PC-9 (cell line): ENCODE data around the gene CCDC85B.

ENCODE experiments used
- EZH2 ChIP-seq: fragments of 200-600 bp; sonication (generic); IDR thresholded peaks from 2 replicates; pipeline ENCODE4 v1.8.0; 2017; ENCODE audit warnings: antibody characterized with exemption, low read depth
- TF ChIP-seq, protein P1 (sequence below): fragments of 200-600 bp; sonication (generic); conservative IDR thresholded peaks from 2 replicates; pipeline ENCODE4 v1.6.1; 2017; ENCODE audit warnings: mixed run types, antibody characterized with exemption, mild to moderate bottlenecking, moderate library complexity

DNA sequence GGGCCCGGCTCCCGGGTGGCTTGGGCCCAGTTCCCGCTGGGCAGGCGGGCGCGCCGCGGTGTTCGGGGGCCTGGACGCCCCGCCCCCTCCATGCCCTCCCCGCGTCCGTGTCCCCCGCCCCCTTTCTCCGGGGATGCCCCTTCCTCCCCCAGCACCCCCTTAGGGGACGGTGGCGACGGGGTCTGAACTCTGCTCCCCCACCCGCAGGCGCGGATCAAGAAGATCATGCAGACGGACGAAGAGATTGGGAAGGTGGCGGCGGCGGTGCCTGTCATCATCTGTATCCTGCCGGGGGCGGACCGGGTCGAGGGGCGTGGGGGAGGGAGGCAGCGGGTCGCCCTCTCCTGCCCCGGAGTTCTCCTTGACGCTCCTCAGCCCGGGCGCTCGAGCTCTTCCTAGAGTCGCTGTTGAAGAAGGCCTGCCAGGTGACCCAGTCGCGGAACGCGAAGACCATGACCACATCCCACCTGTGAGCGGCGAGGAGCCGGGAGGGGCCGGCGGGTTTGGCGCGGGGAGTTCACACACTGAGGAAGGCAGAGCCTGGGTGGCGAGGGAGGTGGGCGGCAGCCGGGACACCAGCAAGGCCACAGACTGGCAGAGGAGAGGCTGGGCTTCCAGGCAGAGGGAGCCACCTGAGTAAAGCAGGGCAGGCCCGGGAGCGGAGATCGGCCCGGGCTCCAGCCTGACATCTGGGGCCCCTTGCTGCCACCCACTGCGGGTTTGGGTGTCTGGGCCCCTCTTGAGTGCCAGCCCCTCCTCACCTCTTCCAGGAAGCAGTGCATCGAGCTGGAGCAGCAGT is 29.3 kb downstream of the CCDC85B start:
- TF ChIP-seq, protein P1, sequence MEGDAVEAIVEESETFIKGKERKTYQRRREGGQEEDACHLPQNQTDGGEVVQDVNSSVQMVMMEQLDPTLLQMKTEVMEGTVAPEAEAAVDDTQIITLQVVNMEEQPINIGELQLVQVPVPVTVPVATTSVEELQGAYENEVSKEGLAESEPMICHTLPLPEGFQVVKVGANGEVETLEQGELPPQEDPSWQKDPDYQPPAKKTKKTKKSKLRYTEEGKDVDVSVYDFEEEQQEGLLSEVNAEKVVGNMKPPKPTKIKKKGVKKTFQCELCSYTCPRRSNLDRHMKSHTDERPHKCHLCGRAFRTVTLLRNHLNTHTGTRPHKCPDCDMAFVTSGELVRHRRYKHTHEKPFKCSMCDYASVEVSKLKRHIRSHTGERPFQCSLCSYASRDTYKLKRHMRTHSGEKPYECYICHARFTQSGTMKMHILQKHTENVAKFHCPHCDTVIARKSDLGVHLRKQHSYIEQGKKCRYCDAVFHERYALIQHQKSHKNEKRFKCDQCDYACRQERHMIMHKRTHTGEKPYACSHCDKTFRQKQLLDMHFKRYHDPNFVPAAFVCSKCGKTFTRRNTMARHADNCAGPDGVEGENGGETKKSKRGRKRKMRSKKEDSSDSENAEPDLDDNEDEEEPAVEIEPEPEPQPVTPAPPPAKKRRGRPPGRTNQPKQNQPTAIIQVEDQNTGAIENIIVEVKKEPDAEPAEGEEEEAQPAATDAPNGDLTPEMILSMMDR = no peak
- TF ChIP-seq EZH2 = no peak
